ENCODE measurements around the gene UBE2I.

GRCh38 chr16:1289477-1289866 lies 20.0 kb upstream of the UBE2I start:
- TF ChIP-seq CTCF (IDR thresholded peaks at IDR 0.05; ENCODE audit: insufficient read depth, low read length, poor library complexity, severe bottlenecking) (no peak), EZH2phosphoT487 (conservative IDR thresholded peaks at IDR 0.05; ENCODE audit: low read length) (no peak)

All from SU-DHL-6 (cell line).